Measurements from ENCODE around the gene SEC14L2. TPM values are rescaled to one million over a fixed set of nuclear protein-coding genes. Genes with fewer than 3 reads are reported as not detected.

SEC14L2 gene
- total and polyA plus RNA-seq, 2 of the 8 experiments (the other 6 are each of a cell fraction or from before 2014, with no cell fraction given): 2.8 to 3.2 TPM

- TF ChIP-seq CHD7 (IDR thresholded peaks at IDR 0.05; ENCODE audit: insufficient replicate concordance, low read length): no peak
- TF ChIP-seq CHD1 (IDR thresholded peaks at IDR 0.05; ENCODE audit: low read depth, low read length): no peak
- TF ChIP-seq GABPA (IDR thresholded peaks at IDR 0.05; ENCODE audit: borderline replicate concordance, insufficient read depth, low read length): no peak
- TF ChIP-seq JUN (IDR thresholded peaks at IDR 0.05; ENCODE audit: low read depth, low read length): no peak
- TF ChIP-seq, protein P1, sequence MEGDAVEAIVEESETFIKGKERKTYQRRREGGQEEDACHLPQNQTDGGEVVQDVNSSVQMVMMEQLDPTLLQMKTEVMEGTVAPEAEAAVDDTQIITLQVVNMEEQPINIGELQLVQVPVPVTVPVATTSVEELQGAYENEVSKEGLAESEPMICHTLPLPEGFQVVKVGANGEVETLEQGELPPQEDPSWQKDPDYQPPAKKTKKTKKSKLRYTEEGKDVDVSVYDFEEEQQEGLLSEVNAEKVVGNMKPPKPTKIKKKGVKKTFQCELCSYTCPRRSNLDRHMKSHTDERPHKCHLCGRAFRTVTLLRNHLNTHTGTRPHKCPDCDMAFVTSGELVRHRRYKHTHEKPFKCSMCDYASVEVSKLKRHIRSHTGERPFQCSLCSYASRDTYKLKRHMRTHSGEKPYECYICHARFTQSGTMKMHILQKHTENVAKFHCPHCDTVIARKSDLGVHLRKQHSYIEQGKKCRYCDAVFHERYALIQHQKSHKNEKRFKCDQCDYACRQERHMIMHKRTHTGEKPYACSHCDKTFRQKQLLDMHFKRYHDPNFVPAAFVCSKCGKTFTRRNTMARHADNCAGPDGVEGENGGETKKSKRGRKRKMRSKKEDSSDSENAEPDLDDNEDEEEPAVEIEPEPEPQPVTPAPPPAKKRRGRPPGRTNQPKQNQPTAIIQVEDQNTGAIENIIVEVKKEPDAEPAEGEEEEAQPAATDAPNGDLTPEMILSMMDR (IDR thresholded peaks at IDR 0.05; ENCODE audit: control extremely low read depth in 1 of 3, insufficient read depth in 1 of 3, low read depth in 1 of 3, low read length in 3 of 3): no peak
- TF ChIP-seq ZNF274 (IDR thresholded peaks at IDR 0.05; ENCODE audit: borderline replicate concordance, extremely low read depth, low read length): no peak
Observed at GRCh38 chr22:30474121-30474520, 77.3 kb downstream of the SEC14L2 start (continued).
